ENCODE data around the gene STAM2. TPM values are rescaled to one million over a fixed set of nuclear protein-coding genes. Genes with fewer than 3 reads are reported as not detected.

The STAM2 gene
- total RNA-seq, 2 donors from 2014 or later = 25.7 to 34.0 TPM

DNA sequence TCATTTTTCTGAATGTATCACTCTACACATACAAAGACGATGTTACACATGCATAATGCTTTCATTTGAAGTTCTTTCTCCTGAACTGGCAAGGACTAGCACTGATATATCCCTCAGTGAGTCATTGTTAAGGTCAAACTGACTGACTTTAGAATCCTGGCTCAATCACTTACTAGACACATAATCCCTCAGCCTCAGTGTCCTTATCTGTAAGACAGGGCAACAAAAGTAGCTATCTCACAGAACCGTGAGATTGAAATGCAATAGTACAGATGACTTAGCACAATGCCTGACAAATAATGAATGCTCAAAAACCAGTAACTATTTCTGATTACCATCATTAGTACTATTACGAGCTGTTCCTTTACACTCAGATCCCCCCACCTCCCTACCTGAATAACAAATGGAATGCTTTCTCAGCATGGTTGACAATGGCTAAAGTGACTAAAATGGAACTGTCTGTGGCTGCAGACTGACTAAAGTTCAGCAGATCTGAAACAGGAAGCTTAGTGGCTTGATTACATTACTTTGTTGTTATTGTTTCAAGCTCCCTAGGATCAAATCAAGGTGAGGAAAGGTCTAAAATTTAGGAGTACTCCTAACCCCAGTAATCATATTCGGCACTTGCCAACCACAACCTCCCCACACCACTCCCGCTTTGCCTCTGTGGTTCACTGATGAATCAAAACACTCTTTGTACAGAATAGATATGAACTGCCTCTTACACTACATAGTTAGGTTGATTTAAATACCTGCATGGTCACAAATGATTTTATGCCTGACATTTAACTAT, 40.9 kb downstream of the STAM2 start:
- no peak for DNase-seq
- TF ChIP-seq, protein P1, sequence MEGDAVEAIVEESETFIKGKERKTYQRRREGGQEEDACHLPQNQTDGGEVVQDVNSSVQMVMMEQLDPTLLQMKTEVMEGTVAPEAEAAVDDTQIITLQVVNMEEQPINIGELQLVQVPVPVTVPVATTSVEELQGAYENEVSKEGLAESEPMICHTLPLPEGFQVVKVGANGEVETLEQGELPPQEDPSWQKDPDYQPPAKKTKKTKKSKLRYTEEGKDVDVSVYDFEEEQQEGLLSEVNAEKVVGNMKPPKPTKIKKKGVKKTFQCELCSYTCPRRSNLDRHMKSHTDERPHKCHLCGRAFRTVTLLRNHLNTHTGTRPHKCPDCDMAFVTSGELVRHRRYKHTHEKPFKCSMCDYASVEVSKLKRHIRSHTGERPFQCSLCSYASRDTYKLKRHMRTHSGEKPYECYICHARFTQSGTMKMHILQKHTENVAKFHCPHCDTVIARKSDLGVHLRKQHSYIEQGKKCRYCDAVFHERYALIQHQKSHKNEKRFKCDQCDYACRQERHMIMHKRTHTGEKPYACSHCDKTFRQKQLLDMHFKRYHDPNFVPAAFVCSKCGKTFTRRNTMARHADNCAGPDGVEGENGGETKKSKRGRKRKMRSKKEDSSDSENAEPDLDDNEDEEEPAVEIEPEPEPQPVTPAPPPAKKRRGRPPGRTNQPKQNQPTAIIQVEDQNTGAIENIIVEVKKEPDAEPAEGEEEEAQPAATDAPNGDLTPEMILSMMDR (IDR thresholded peaks at IDR 0.05) = no peak
- TF ChIP-seq POLR2A (IDR thresholded peaks at IDR 0.05) = no peak
- Histone ChIP-seq H3K4me1 (peaks cover 28% of the 10 kb centered on the region), H3K36me3 (replicated peaks in 1 of 2; ENCODE audit: insufficient read depth in 1 of 2, low read depth in 2 of 2) (no peaks in the 10 kb centered on the region), H3K4me3 (no peak overlapping the region), H3K27me3 (no peaks in the 10 kb centered on the region), H3K9me3 (no peaks in the 10 kb centered on the region), H3K27ac (no peak overlapping the region)
- intact Hi-C loops (cut with DNase I) = no loop called here
- WGBS, 2 donors = 49 to 57% methylated on average over 5 of the region's 5 CpGs
- ATAC-seq = peak; percentile 33

DNA sequence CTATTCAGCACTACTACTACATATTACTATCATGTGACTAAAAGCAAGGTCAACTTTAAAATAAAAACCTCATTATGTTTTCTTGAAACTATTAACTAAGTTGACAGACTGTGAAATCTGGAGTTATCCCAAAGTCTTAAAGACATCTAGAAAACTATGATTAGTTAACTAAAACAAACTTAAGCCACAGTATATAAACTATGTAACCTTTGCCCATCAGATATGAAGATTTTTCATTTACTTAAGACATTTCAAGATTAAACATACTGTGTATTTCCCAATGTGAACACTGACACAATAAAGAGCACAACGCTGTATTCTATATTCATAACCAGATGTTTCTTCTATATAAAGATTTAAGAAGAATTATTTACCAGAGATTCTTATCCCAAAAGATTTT, 43.3 kb downstream of the STAM2 start:
- Histone ChIP-seq H3K36me3 (replicated peaks in 1 of 2; ENCODE audit: insufficient read depth in 1 of 2, low read depth in 2 of 2) (no peaks in the 10 kb centered on the region), H3K4me3 (no peak overlapping the region), H3K9me3 (no peaks in the 10 kb centered on the region), H3K27me3 (no peaks in the 10 kb centered on the region), H3K27ac (no peak overlapping the region), H3K4me1 (peaks cover 28% of the 10 kb centered on the region)
- peak; percentile 35 for ATAC-seq
- no peak for TF ChIP-seq POLR2A (IDR thresholded peaks at IDR 0.05)
- TF ChIP-seq, protein P1 (IDR thresholded peaks at IDR 0.05) = no peak
- intact Hi-C loops (cut with DNase I) = no loop called here
- DNase-seq = no peak
- 25 to 32% methylated on average over 1 of the region's 1 CpG for WGBS, 2 donors

DNA sequence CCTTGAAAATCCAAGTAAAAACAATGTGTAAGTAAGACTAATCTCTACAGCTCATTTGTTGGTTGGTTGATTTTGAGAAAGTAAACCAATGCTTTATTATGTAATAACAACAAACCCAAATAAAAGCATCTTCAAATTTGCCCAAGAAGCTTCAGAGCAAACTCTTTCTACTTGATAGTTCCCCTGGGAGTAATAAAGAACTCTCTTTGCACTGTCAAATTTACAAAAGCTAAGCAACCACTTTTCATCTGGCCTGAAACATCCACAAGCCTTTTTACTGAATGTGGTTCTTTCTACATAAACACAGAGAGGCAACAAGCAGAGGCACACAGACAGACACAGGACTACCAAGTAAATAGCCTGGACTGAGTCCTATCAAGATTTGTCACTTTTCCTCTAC, 47.9 kb downstream of the STAM2 start:
- Histone ChIP-seq H3K27ac (no peak overlapping the region), H3K9me3 (no peaks in the 10 kb centered on the region), H3K4me1 (peaks cover 7% of the 10 kb centered on the region), H3K4me3 (no peak overlapping the region), H3K27me3 (no peaks in the 10 kb centered on the region), H3K36me3 (replicated peaks in 1 of 2; ENCODE audit: insufficient read depth in 1 of 2, low read depth in 2 of 2) (peaks cover 0 to 7% of the 10 kb centered on the region in 2 donors)
- intact Hi-C loops (cut with DNase I) = no loop called here
- TF ChIP-seq, protein P1 (IDR thresholded peaks at IDR 0.05) = no peak
- no peak for TF ChIP-seq POLR2A (IDR thresholded peaks at IDR 0.05)
- ATAC-seq (no peak), DNase-seq (no peak)

DNA sequence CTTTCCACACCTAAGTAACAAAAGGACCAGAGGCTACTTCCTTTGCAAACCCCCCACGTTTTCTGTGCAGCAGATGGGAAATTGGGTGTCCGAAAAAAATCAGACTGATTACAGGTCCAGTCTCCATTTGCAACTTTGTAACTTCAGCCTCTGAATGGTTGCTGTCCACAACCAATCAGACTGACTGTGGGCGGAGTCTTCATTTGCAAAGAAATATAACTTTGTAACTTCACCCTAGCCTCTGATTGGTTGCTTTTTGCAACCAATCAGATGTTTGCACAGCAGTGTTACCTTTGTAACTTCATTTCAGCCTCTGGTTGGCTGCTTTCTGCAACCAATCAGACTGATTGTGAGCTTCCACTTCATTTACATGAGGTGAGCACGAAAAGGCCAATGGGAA, 48.9 kb downstream of the STAM2 start:
- Histone ChIP-seq H3K4me3 (no peak overlapping the region), H3K4me1 (peaks cover under 1% of the 10 kb centered on the region), H3K27me3 (no peaks in the 10 kb centered on the region), H3K27ac (no peak overlapping the region), H3K9me3 (no peaks in the 10 kb centered on the region), H3K36me3 (replicated peaks in 1 of 2; ENCODE audit: insufficient read depth in 1 of 2, low read depth in 2 of 2) (peaks cover 0 to 7% of the 10 kb centered on the region in 2 donors)
- WGBS, 2 donors = 85 to 91% methylated on average over 4 of the region's 4 CpGs
- DNase-seq (no peak), ATAC-seq (no peak)
- no peak for TF ChIP-seq POLR2A (IDR thresholded peaks at IDR 0.05)
- TF ChIP-seq, protein P1 (IDR thresholded peaks at IDR 0.05) = no peak
- intact Hi-C loops (cut with DNase I) = no loop called here

DNA sequence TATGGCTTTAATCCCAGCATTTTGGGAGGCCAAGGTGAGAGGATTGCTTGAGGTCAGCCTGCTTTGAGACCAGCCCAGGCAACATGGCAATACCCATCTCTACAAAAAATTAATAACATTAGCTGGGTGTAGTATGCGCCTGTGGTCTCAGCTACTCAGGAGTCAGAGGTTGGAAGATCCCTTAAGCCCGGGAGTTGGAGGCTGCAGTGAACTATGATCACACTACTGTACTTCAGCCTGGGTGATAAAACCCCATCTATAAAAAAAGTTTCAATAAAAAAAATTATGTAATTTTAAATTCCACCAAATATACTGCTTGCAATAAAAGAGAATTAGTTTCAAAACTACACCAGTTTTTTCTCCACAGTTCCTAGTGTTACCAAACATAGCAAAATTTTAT, 53.4 kb downstream of the STAM2 start:
- no peaks in the 10 kb centered on the region for H3K27me3 ChIP-seq
- intact Hi-C loops (cut with DNase I) = no loop called here
- TF ChIP-seq, protein P1 (IDR thresholded peaks at IDR 0.05) = no peak
- no peak for TF ChIP-seq POLR2A (IDR thresholded peaks at IDR 0.05)
- no peak for ATAC-seq
- H3K36me3 ChIP-seq (replicated peaks in 1 of 2; ENCODE audit: insufficient read depth in 1 of 2, low read depth in 2 of 2) = peaks cover 0 to 9% of the 10 kb centered on the region in 2 donors
- no peak overlapping the region for H3K4me3 ChIP-seq
- no peak overlapping the region for H3K27ac ChIP-seq
- H3K9me3 ChIP-seq = no peaks in the 10 kb centered on the region
- WGBS, 2 donors = 91 to 100% methylated on average over 2 of the region's 2 CpGs
- DNase-seq = no peak
- H3K4me1 ChIP-seq = no peaks in the 10 kb centered on the region

All from body of pancreas (tissue), 4 donors.